GM12891 (cell line): Measurements from ENCODE around the gene HLCS.

Experiments
- POLR2A ChIP-seq: IDR thresholded peaks from 2 replicates; pipeline ENCODE4 v1.6.1; 2011; ENCODE audit warnings: low read depth, low read length, control low read depth
- POLR2AphosphoS5 ChIP-seq: IDR thresholded peaks from 2 replicates; pipeline ENCODE4 v1.6.1; 2011; ENCODE audit warnings: low read depth, low read length, control low read depth
- SPI1 ChIP-seq: IDR thresholded peaks from 2 replicates; pipeline ENCODE4 v1.6.1; 2011; ENCODE audit warnings: low read depth, low read length, control low read depth
- TAF1 ChIP-seq: IDR thresholded peaks from 2 replicates; pipeline ENCODE4 v1.6.1; 2011; ENCODE audit warnings: low read depth, low read length, control low read depth

GRCh38 chr21:36791180-36791579, 175.3 kb downstream of the HLCS start:
- no peak for TF ChIP-seq POLR2AphosphoS5
- no peak for TF ChIP-seq POLR2A
- TF ChIP-seq SPI1 = no peak
- no peak for TF ChIP-seq TAF1
